Mesendoderm (in vitro differentiated cells): ENCODE results near the gene ONECUT3.

Source experiments
- DNase-seq: peaks from one replicate; pipeline ENCODE4 v3.0.0; 2013
- H2AK5ac ChIP-seq: 2 replicates; pipeline ENCODE4 v1.6.1; 2013; ENCODE audit warnings: low read length, inconsistent platforms
- H2BK120ac ChIP-seq: 2 replicates; pipeline ENCODE4 v1.6.1; 2013; ENCODE audit warnings: low read depth, mild to moderate bottlenecking, low read length, moderate library complexity, mixed read lengths
- H2BK15ac ChIP-seq: replicated peaks from 2 replicates; pipeline ENCODE4 v1.6.1; 2013; ENCODE audit warnings: low read depth, mild to moderate bottlenecking, moderate library complexity
- H2BK5ac ChIP-seq: 2 replicates; pipeline ENCODE4 v1.6.1; 2013; ENCODE audit warnings: low read length, inconsistent platforms
- H3K18ac ChIP-seq: 2 replicates; pipeline ENCODE4 v1.6.1; 2013; ENCODE audit warnings: mild to moderate bottlenecking, low read length, mixed read lengths
- H3K23ac ChIP-seq: one replicate; pipeline ENCODE4 v1.6.1; 2013; ENCODE audit warnings: low read length
- H3K27ac ChIP-seq: 2 replicates; pipeline ENCODE4 v1.5.1; 2013; ENCODE audit warnings: low read depth, mild to moderate bottlenecking, inconsistent platforms, low read length, moderate library complexity
- H3K27me3 ChIP-seq: 2 replicates; pipeline ENCODE4 v1.6.1; 2013; ENCODE audit warnings: low read length, control low read depth, mild to moderate bottlenecking, inconsistent platforms; ENCODE audit not compliant: insufficient read depth, poor library complexity
- H3K36me3 ChIP-seq: 2 replicates; pipeline ENCODE4 v1.6.1; 2013; ENCODE audit warnings: low read length, inconsistent platforms; ENCODE audit not compliant: control insufficient read depth, insufficient read depth
- H3K4ac ChIP-seq: one replicate; pipeline ENCODE4 v1.6.1; 2013; ENCODE audit warnings: low read depth, mild to moderate bottlenecking, low read length, moderate library complexity
- H3K4me1 ChIP-seq: 2 replicates; pipeline ENCODE4 v1.6.1; 2013; ENCODE audit warnings: low read depth, low read length, inconsistent platforms; ENCODE audit not compliant: control insufficient read depth
- H3K4me2 ChIP-seq: 2 replicates; pipeline ENCODE4 v1.6.1; 2013; ENCODE audit warnings: low read length
- H3K4me3 ChIP-seq: 2 replicates; pipeline ENCODE4 v1.5.1; 2013; ENCODE audit warnings: mild to moderate bottlenecking, low read length
- H3K56ac ChIP-seq: one replicate; pipeline ENCODE4 v1.6.1; 2013; ENCODE audit warnings: low read length
- H3K79me1 ChIP-seq: 2 replicates; pipeline ENCODE4 v1.6.1; 2013; ENCODE audit warnings: low read length, inconsistent platforms
- H3K79me2 ChIP-seq: 2 replicates; pipeline ENCODE4 v1.6.1; 2013; ENCODE audit warnings: mild to moderate bottlenecking, low read length; ENCODE audit not compliant: control insufficient read depth, insufficient read depth
- H3K9ac ChIP-seq: 2 replicates; pipeline ENCODE4 v1.6.1; 2013; ENCODE audit warnings: low read length, inconsistent platforms
- H4K5ac ChIP-seq: one replicate; pipeline ENCODE4 v1.6.1; 2013; ENCODE audit warnings: low read length
- H4K8ac ChIP-seq: one replicate; pipeline ENCODE4 v1.6.1; 2013; ENCODE audit warnings: low read depth, mild to moderate bottlenecking, control low read depth, low read length, moderate library complexity
- WGBS: extraction: QIAGEN DNeasy Blood & Tissue Kit; methylation state at CpG from one replicate; pipeline ENCODE4 v1.1.7; 2013; ENCODE audit warnings: low lambda C conversion rate, missing lambda C conversion rate; ENCODE audit not compliant: insufficient coverage; ENCODE audit errors: extremely low coverage; 5-methylcytosine and 5-hydroxymethylcytosine counted together

The ONECUT3 gene

DNA sequence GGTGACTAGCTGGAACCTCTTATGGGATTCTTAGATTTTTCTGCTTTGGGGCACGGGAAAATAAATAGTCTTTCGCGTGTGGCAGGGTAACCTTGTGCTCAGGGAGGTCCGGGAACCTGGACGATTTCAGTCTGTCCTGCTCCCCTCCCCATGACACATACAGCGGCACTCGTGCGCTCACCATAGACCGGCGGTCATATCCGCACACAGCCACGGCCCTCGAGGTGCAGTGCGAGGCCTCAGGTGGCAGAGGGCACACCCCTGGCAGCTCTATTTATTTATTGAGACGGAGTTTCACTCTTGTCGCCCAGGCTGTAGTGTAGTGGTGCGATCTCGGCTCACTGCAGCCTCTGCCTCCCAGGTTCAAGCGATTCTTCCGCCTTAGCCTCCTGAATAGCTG, 3.0 kb downstream of the ONECUT3 start:
- Histone ChIP-seq H3K18ac (no peak overlapping the region), H3K4me3 (no peak overlapping the region)

GRCh38 chr19:1756705-1757465, 3.6 kb downstream of the ONECUT3 start:
- no peak overlapping the region for H2BK120ac ChIP-seq
- peaks cover 88% of the 10 kb centered on the region for H3K27me3 ChIP-seq
- H2BK5ac ChIP-seq: no peak overlapping the region
- H3K4me2 ChIP-seq: no peak overlapping the region
- H3K4ac ChIP-seq: no peak overlapping the region
- H2BK15ac ChIP-seq: no peak overlapping the region
- H3K36me3 ChIP-seq: no peaks in the 10 kb centered on the region
- H3K4me1 ChIP-seq: no peaks in the 10 kb centered on the region
- no peak overlapping the region for H3K56ac ChIP-seq
- WGBS: no CpG with 5 or more reads among the region's 29 CpGs
- no peak overlapping the region for H4K8ac ChIP-seq
- H4K5ac ChIP-seq: no peak overlapping the region
- H3K23ac ChIP-seq: no peak overlapping the region
- H3K79me1 ChIP-seq: no peaks in the 10 kb centered on the region
- no peak overlapping the region for H2AK5ac ChIP-seq
- no peak overlapping the region for H3K4me3 ChIP-seq
- H3K27ac ChIP-seq: no peak overlapping the region
- no peak for DNase-seq
- H3K79me2 ChIP-seq: no peaks in the 10 kb centered on the region
- no peak overlapping the region for H3K9ac ChIP-seq
- H3K18ac ChIP-seq: no peak overlapping the region

More for the DNA sequence above, 3.0 kb downstream of the ONECUT3 start:
- no peak overlapping the region for H4K5ac ChIP-seq
- WGBS: no CpG with 5 or more reads among the region's 20 CpGs
- DNase-seq: no peak
- no peak overlapping the region for H2AK5ac ChIP-seq
- H3K27me3 ChIP-seq: peaks cover 88% of the 10 kb centered on the region
- H3K79me1 ChIP-seq: no peaks in the 10 kb centered on the region
- no peaks in the 10 kb centered on the region for H3K36me3 ChIP-seq
- no peak overlapping the region for H2BK120ac ChIP-seq
- H3K79me2 ChIP-seq: no peaks in the 10 kb centered on the region
- no peak overlapping the region for H3K9ac ChIP-seq
- H3K56ac ChIP-seq: no peak overlapping the region
- no peak overlapping the region for H3K27ac ChIP-seq
- H3K4me2 ChIP-seq: no peak overlapping the region
- H3K4me1 ChIP-seq: no peaks in the 10 kb centered on the region
- H3K23ac ChIP-seq: no peak overlapping the region
- H2BK5ac ChIP-seq: no peak overlapping the region
- H3K4ac ChIP-seq: no peak overlapping the region
- no peak overlapping the region for H2BK15ac ChIP-seq
- H4K8ac ChIP-seq: no peak overlapping the region

GRCh38 chr19:1757468-1758230, 4.3 kb downstream of the ONECUT3 start:
- Histone ChIP-seq H2BK15ac (no peak overlapping the region), H2AK5ac (no peak overlapping the region), H3K4me1 (no peaks in the 10 kb centered on the region), H2BK120ac (no peak overlapping the region), H3K27ac (no peak overlapping the region), H3K27me3 (peaks cover 88% of the 10 kb centered on the region), H2BK5ac (no peak overlapping the region), H3K23ac (no peak overlapping the region), H3K9ac (no peak overlapping the region), H3K56ac (no peak overlapping the region), H3K4me2 (no peak overlapping the region), H3K79me2 (no peaks in the 10 kb centered on the region), H3K18ac (no peak overlapping the region), H3K36me3 (no peaks in the 10 kb centered on the region), H4K8ac (no peak overlapping the region), H3K4me3 (no peak overlapping the region), H3K79me1 (no peaks in the 10 kb centered on the region), H4K5ac (no peak overlapping the region), H3K4ac (no peak overlapping the region)
- no peak for DNase-seq
- no CpG with 5 or more reads among the region's 86 CpGs for WGBS

DNA sequence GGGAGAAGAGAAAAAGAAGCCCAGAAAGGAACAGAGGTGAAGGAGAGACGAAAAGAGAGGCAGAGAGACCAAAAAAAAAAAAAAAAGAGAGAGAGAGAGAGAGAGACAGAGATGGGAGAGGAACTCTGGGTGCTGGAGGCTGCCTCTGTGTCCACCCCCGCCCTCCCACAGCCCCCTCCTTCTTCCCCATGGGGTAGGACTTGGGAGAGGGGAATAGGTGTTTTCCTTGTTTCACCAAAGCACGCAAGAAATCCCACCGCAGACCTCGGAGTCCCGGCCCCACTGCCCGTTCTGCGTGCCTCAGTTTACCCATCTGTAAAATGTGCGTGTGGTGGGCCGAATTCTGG, 4.9 kb downstream of the ONECUT3 start:
- H2BK120ac ChIP-seq: no peak overlapping the region
- H3K4ac ChIP-seq: no peak overlapping the region
- WGBS: no CpG with 5 or more reads among the region's 10 CpGs
- H3K79me1 ChIP-seq: no peaks in the 10 kb centered on the region
- no peaks in the 10 kb centered on the region for H3K4me1 ChIP-seq
- H3K56ac ChIP-seq: no peak overlapping the region
- H3K79me2 ChIP-seq: no peaks in the 10 kb centered on the region
- H3K36me3 ChIP-seq: no peaks in the 10 kb centered on the region
- no peak overlapping the region for H3K4me3 ChIP-seq
- H4K5ac ChIP-seq: no peak overlapping the region
- DNase-seq: no peak
- no peak overlapping the region for H3K27ac ChIP-seq
- H4K8ac ChIP-seq: no peak overlapping the region
- H3K23ac ChIP-seq: no peak overlapping the region
- H2BK15ac ChIP-seq: no peak overlapping the region
- H2BK5ac ChIP-seq: no peak overlapping the region
- H3K4me2 ChIP-seq: no peak overlapping the region
- H2AK5ac ChIP-seq: no peak overlapping the region
- no peak overlapping the region for H3K18ac ChIP-seq
- peaks cover 85% of the 10 kb centered on the region for H3K27me3 ChIP-seq
- H3K9ac ChIP-seq: no peak overlapping the region

DNA sequence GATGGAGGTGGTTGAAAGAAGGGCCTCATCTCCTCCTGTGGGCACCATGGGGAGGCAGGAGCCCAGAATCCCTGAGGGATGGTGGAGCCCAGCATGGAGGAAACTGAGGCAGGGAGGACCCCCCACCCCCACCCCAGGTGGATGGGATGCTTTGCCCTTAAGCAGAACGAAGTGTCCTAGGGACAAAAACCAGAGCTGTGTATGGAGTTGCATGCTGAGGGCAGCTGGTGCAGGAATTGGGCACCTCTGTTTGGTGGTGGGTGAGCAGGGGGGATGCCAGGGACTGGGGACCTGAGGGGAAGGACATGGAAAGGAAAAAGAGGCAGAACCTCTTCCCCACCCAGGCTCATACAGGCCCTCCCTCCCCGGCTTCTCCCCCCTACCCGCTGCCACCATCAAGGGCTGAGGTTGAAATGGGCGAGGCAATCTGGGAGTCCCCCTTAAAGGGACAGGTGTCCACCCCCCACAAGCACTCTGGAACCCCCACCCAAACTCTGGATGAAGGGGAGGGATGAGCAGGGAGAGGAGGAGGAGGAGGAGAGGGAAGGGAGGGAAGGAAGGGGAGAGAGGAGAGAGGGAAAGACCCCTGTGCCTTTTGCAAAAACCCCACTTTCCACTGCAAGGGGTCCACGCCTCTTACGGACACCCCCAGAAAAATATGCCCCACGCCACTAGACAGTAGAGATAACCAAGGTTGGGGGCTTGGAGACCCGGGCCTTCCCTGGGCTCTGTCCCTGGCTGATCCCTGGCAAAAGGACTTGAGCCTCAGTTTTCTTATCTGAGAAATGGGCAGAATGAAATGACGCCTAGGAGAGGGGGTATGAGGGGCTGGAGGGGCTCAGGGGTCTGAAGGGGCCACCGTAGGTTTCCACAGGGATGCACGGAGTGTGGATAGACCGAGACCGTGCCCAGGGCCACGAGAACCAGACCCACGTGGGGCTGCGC, 5.9 kb downstream of the ONECUT3 start:
- H2BK120ac ChIP-seq: no peak overlapping the region
- H4K8ac ChIP-seq: no peak overlapping the region
- H3K56ac ChIP-seq: no peak overlapping the region
- H3K79me2 ChIP-seq: no peaks in the 10 kb centered on the region
- no peaks in the 10 kb centered on the region for H3K79me1 ChIP-seq
- no peak overlapping the region for H3K4me2 ChIP-seq
- H3K27ac ChIP-seq: no peak overlapping the region
- no peak overlapping the region for H2BK15ac ChIP-seq
- DNase-seq: no peak
- no peak overlapping the region for H4K5ac ChIP-seq
- H3K36me3 ChIP-seq: no peaks in the 10 kb centered on the region
- H3K18ac ChIP-seq: no peak overlapping the region
- no peak overlapping the region for H3K4ac ChIP-seq
- no peak overlapping the region for H2AK5ac ChIP-seq
- H3K4me1 ChIP-seq: no peaks in the 10 kb centered on the region
- no peak overlapping the region for H3K9ac ChIP-seq
- H3K23ac ChIP-seq: no peak overlapping the region
- WGBS: no CpG with 5 or more reads among the region's 16 CpGs
- H3K4me3 ChIP-seq: no peak overlapping the region
- H2BK5ac ChIP-seq: no peak overlapping the region
- H3K27me3 ChIP-seq: peaks cover 88% of the 10 kb centered on the region
